ENCODE measurements around the gene PACS1. TPM values are rescaled to one million over a fixed set of nuclear protein-coding genes. Genes with fewer than 3 reads are reported as not detected.

The PACS1 gene
- total RNA-seq, 3 donors from 2014 or later: 37.9 to 40.6 (median 38.6) TPM

GRCh38 chr11:66189031-66189745, 119.1 kb downstream of the PACS1 start:
- Histone ChIP-seq H3K27me3 (no peaks in the 10 kb centered on the region), H3K4me3 (no peak overlapping the region), H3K27ac (no peak overlapping the region), H3K9me3 (no peaks in the 10 kb centered on the region), H3K4me1 (no peaks in the 10 kb centered on the region), H3K36me3 (no peaks in the 10 kb centered on the region)
- no peak for DNase-seq (ENCODE audit: low spot score in 2 of 2)
- TF ChIP-seq POLR2AphosphoS5 (IDR thresholded peaks at IDR 0.05): no peak
- TF ChIP-seq POLR2A (IDR thresholded peaks at IDR 0.05): no peak
- no peak for TF ChIP-seq CTCF (IDR thresholded peaks at IDR 0.05)
- intact Hi-C loops (cut with DNase I; ENCODE audit: low total_unique reads): loop anchor here (2.0 kb wide), 1 partner anchor 78 kb away; no protein-coding TSS in a partner anchor

- Histone ChIP-seq H3K36me3 (no peaks in the 10 kb centered on the region), H3K4me1 (no peaks in the 10 kb centered on the region), H3K27ac (no peak overlapping the region), H3K9me3 (no peaks in the 10 kb centered on the region), H3K4me3 (no peak overlapping the region), H3K27me3 (no peaks in the 10 kb centered on the region)
- DNase-seq (ENCODE audit: low spot score in 2 of 2): no peak
- intact Hi-C loops (cut with DNase I; ENCODE audit: low total_unique reads): no loop called here
- TF ChIP-seq POLR2A (IDR thresholded peaks at IDR 0.05): no peak
- TF ChIP-seq POLR2AphosphoS5 (IDR thresholded peaks at IDR 0.05): no peak
- no peak for TF ChIP-seq CTCF (IDR thresholded peaks at IDR 0.05)
Observed at GRCh38 chr11:66190786-66191185, 120.7 kb downstream of the PACS1 start.

- Histone ChIP-seq H3K4me1 (no peaks in the 10 kb centered on the region), H3K4me3 (no peak overlapping the region), H3K36me3 (no peaks in the 10 kb centered on the region), H3K27ac (peak overlapping the region in 1 of 2 donors; percentile 29), H3K27me3 (no peaks in the 10 kb centered on the region), H3K9me3 (no peaks in the 10 kb centered on the region)
- intact Hi-C loops (cut with DNase I; ENCODE audit: low total_unique reads): no loop called here
- peak in 1 of 2 donors; percentile 64 for DNase-seq (ENCODE audit: low spot score in 2 of 2)
- TF ChIP-seq CTCF (IDR thresholded peaks at IDR 0.05): no peak
- TF ChIP-seq POLR2AphosphoS5 (IDR thresholded peaks at IDR 0.05): no peak
- TF ChIP-seq POLR2A (IDR thresholded peaks at IDR 0.05): no peak
Observed at GRCh38 chr11:66192181-66192863, 122.2 kb downstream of the PACS1 start.

- intact Hi-C loops (cut with DNase I; ENCODE audit: low total_unique reads): no loop called here
- TF ChIP-seq POLR2A (IDR thresholded peaks at IDR 0.05): no peak
- no peak for TF ChIP-seq POLR2AphosphoS5 (IDR thresholded peaks at IDR 0.05)
- no peak for TF ChIP-seq CTCF (IDR thresholded peaks at IDR 0.05)
- H3K4me1 ChIP-seq: no peaks in the 10 kb centered on the region
Observed at GRCh38 chr11:66194391-66194790, 124.3 kb downstream of the PACS1 start.

GRCh38 chr11:66195867-66196266, 125.8 kb downstream of the PACS1 start:
- TF ChIP-seq CTCF (IDR thresholded peaks at IDR 0.05) (no peak), POLR2A (IDR thresholded peaks at IDR 0.05) (no peak), POLR2AphosphoS5 (IDR thresholded peaks at IDR 0.05) (no peak)
- Histone ChIP-seq H3K36me3 (no peaks in the 10 kb centered on the region), H3K4me1 (no peaks in the 10 kb centered on the region), H3K4me3 (no peak overlapping the region), H3K9me3 (peaks cover 0 to 4% of the 10 kb centered on the region in 2 donors), H3K27ac (no peak overlapping the region), H3K27me3 (no peaks in the 10 kb centered on the region)
- no peak for DNase-seq (ENCODE audit: low spot score in 2 of 2)
- intact Hi-C loops (cut with DNase I; ENCODE audit: low total_unique reads): no loop called here

More at GRCh38 chr11:66194391-66194790, 124.3 kb downstream of the PACS1 start:
- Histone ChIP-seq H3K27me3 (no peaks in the 10 kb centered on the region), H3K4me3 (no peak overlapping the region), H3K9me3 (no peaks in the 10 kb centered on the region), H3K27ac (no peak overlapping the region), H3K36me3 (no peaks in the 10 kb centered on the region)
- no peak for DNase-seq (ENCODE audit: low spot score in 2 of 2)

Measured in breast epithelium (tissue), 4 donors.